Small intestine (tissue), 7 donors: Measurements from ENCODE around the gene LCE1B. TPM values are rescaled to one million over a fixed set of nuclear protein-coding genes. Genes with fewer than 3 reads are reported as not detected.

Source experiments
- DNase-seq, 2 donors: peaks; one replicate each; pipeline versions ENCODE4 v3.0.0 to v3.0.0-alpha.2; 2013
- FAIRE-seq: peaks from 2 replicates; lab custom pipeline; 2012; peaks lifted over from hg19 to GRCh38; lab: Jason Lieb, UNC
- H3K27ac ChIP-seq, 3 donors: one replicate each; pipeline ENCODE4 v1.5.1; 2013; ENCODE audit warnings: low read length in 2 of 3, mild to moderate bottlenecking in 2 of 3, control low read depth in 1 of 3, inconsistent platforms in 1 of 3, low read depth in 1 of 3, moderate library complexity in 1 of 3
- H3K27me3 ChIP-seq, 3 donors: one replicate each; pipeline ENCODE4 v1.6.1; 2013; ENCODE audit warnings: low read length in 3 of 3, inconsistent platforms in 1 of 3; ENCODE audit not compliant: control insufficient read depth in 3 of 3, insufficient read depth in 3 of 3
- H3K36me3 ChIP-seq, 3 donors: one replicate each; pipeline ENCODE4 v1.6.1; 2013; ENCODE audit warnings: low read length in 3 of 3, inconsistent platforms in 1 of 3, low read depth in 1 of 3, mild to moderate bottlenecking in 1 of 3, moderate library complexity in 1 of 3; ENCODE audit not compliant: control insufficient read depth in 3 of 3, insufficient read depth in 2 of 3
- H3K4me1 ChIP-seq, 3 donors: one replicate each; pipeline ENCODE4 v1.6.1; 2013; ENCODE audit warnings: low read length in 2 of 3, inconsistent platforms in 1 of 3, low read depth in 1 of 3, mild to moderate bottlenecking in 1 of 3, moderate library complexity in 1 of 3; ENCODE audit not compliant: control insufficient read depth in 3 of 3, insufficient read depth in 2 of 3
- H3K4me3 ChIP-seq, 3 donors: one replicate each; pipeline ENCODE4 v1.5.1; 2013; ENCODE audit warnings: low read length in 3 of 3, control low read depth in 1 of 3, inconsistent platforms in 1 of 3, low read depth in 1 of 3, mild to moderate bottlenecking in 1 of 3, moderate library complexity in 1 of 3
- H3K9me3 ChIP-seq, 2 donors: one replicate each; pipeline ENCODE4 v1.6.1; 2013; ENCODE audit warnings: low read depth in 1 of 2, low read length in 1 of 2; ENCODE audit not compliant: control insufficient read depth in 2 of 2, insufficient read depth in 1 of 2
- WGBS, 3 donors: extraction: QIAGEN DNeasy Blood & Tissue Kit; methylation state at CpG; one replicate each; pipeline ENCODE4 v1.1.7; 2013; 5-methylcytosine and 5-hydroxymethylcytosine counted together
- polyA plus RNA-seq, 4 donors: library from polyadenylated mRNA; stranded (reverse) in 3 of 4; unstranded in 1 of 4; fragments of 200-250 nt in 3 of 4; fragments of 120-200 nt in 1 of 4; gene quantifications; one replicate each; pipeline versions ENCODE4 v1.2.1 to v1.2.3, GENCODE V29; 2013
- donor health status: healthy with polysubstance abuse.
- donor health status: control.
- donor health status: control.
- donor health status: Bipolar disorder and iron deficiency.
- donor health status: healthy.

LCE1B gene
- polyA plus RNA-seq, 4 donors, result not detected

DNA sequence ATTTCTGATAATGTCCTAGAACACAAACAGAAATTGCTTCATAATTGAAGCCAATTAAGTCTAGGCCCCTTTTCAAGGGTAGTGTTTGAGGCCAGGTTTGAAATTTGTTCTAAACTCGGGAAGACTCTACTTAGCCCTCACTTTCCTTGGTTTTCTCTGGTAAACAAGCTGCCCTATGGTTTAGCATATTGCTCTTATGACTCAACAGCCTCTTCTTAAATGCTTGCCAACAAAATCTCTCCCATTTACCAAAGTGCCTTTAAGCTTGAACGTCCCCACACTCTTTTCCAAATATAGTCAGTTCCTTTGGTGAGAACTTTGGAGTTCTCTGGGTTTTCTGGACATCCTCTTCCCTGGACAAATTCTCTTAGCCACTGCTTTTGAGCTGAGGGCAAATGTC lies 25.1 kb downstream of the LCE1B start:
- H3K36me3 ChIP-seq, result no peaks in the 10 kb centered on the region
- H3K9me3 ChIP-seq, result no peaks in the 10 kb centered on the region
- FAIRE-seq (no peak), DNase-seq (no peak)
- H3K27me3 ChIP-seq, result no peaks in the 10 kb centered on the region
- H3K4me1 ChIP-seq, result no peaks in the 10 kb centered on the region
- 42 to 44% (median 43%) methylated on average over 2 of the region's 2 CpGs for WGBS, 3 donors
- no peak overlapping the region for H3K4me3 ChIP-seq
- H3K27ac ChIP-seq, result peak overlapping the region in 1 of 3 donors; percentile 16

DNA sequence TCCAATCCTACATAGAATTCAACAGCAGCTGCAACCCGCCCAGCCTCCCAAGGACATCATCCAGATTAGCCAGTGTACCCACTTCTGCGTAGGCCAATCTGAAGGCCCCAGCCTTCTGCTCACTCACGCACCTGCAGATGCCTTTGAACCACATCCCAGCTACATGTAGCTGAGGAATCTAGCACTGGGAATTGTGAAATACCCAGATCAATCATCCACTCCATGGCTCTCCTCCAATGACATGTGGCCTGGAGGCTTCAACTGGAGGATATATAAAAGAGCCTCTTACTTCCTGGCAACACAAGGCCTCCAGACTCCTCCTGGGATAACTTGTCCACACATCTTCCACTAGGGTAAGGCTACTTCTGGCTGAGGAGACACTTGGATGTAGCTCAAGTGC lies 30.8 kb downstream of the LCE1B start, which contains the start of gene LCE6A:
Gene LCE6A (plus strand): TSS at position 301 of the 400 bp plus-strand sequence. CDS start 665 bp downstream, outside the sequence.
- 71 to 78% (median 73%) methylated on average over 3 of the region's 3 CpGs for WGBS, 3 donors
- no peak for DNase-seq
- Histone ChIP-seq H3K4me1 (no peaks in the 10 kb centered on the region), H3K9me3 (no peaks in the 10 kb centered on the region), H3K4me3 (no peak within 1 kb of the TSS), H3K27ac (no peak within 1 kb of the TSS), H3K36me3 (no peaks in the 10 kb centered on the region), H3K27me3 (no peaks in the 10 kb centered on the region)
- no peak for FAIRE-seq

DNA sequence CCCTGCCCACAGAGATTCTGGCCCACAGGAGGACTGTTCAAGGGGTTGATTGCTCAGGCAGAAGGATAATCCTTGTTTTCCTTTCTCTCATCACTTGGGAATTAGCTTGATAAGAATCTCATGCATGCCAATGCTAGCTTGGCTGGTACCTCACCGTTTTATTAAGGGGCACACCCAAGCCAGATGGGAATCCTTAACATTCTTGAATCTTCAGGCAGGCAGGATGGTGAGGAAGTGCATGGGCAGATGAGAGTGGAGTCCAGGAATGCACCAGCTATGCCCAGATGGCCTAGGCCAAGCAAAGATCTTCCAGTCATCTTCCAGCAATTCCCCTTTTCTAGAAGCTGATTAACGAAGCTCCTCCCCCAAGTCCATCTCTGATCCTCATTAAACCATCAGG lies 43.9 kb downstream of the LCE1B start:
- 41 to 51% (median 44%) methylated on average over 2 of the region's 2 CpGs for WGBS, 3 donors
- H3K27ac ChIP-seq, result no peak overlapping the region
- FAIRE-seq, result no peak

DNA sequence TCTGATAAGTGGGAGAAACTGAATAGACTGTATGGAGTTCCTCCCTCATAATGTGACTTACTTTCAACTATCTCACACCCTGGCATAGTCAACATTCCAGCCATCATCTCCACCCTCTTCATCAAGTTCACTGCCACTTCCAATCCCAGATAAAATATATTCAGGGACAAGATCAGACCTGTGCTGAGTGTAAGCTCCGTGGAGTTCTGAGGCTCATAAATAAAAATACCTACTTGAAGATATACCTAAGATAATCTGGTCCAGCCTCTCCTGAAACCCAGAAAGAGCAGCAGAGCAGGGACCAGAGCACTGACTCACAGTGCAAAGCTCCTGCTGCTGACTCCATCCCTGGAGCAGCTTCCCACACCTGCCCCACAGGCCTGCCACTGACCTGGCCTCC lies 46.3 kb downstream of the LCE1B start:
- Histone ChIP-seq H3K36me3 (no peaks in the 10 kb centered on the region), H3K4me1 (no peaks in the 10 kb centered on the region), H3K4me3 (no peak overlapping the region), H3K9me3 (no peaks in the 10 kb centered on the region), H3K27ac (no peak overlapping the region), H3K27me3 (no peaks in the 10 kb centered on the region)
- 60 to 92% (median 65%) methylated on average over 1 of the region's 1 CpG for WGBS, 3 donors
- FAIRE-seq, result no peak
- DNase-seq, result no peak

More for the DNA sequence above, 43.9 kb downstream of the LCE1B start:
- H3K4me1 ChIP-seq, result no peaks in the 10 kb centered on the region
- H3K4me3 ChIP-seq, result no peak overlapping the region
- no peaks in the 10 kb centered on the region for H3K9me3 ChIP-seq
- no peaks in the 10 kb centered on the region for H3K27me3 ChIP-seq
- no peaks in the 10 kb centered on the region for H3K36me3 ChIP-seq
- DNase-seq, result no peak

DNA sequence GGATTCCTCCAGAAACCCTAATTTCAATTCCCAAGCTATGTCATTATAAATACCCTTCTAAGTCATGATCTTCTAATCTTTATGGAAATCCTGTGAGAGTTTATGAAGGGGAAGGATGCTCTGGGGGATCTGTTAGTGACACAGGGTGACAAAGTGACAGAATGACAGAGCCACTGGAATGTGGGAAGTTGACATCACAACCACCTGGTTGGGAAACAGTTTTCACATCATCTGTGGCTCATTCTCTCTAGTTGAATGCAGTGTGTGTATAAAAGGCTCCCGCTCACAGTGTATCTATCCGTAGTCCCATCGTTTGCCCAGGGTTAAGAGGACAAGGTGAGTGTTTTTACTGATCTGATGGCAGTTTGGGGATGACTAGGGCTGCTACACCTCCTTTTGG lies 47.9 kb downstream of the LCE1B start, which contains the start of gene LCE7A:
Gene LCE7A (plus strand): TSS at position 301 of the 400 bp plus-strand sequence. CDS start 702 bp downstream, outside the sequence.
- FAIRE-seq (no peak), DNase-seq (no peak)
- H3K27ac ChIP-seq, result no peak within 1 kb of the TSS
- no peaks in the 10 kb centered on the region for H3K9me3 ChIP-seq
- H3K4me1 ChIP-seq, result no peaks in the 10 kb centered on the region
- H3K27me3 ChIP-seq, result no peaks in the 10 kb centered on the region
- H3K4me3 ChIP-seq, result no peak within 1 kb of the TSS
- 79 to 90% (median 89%) methylated on average over 3 of the region's 3 CpGs for WGBS, 3 donors
- H3K36me3 ChIP-seq, result no peaks in the 10 kb centered on the region

DNA sequence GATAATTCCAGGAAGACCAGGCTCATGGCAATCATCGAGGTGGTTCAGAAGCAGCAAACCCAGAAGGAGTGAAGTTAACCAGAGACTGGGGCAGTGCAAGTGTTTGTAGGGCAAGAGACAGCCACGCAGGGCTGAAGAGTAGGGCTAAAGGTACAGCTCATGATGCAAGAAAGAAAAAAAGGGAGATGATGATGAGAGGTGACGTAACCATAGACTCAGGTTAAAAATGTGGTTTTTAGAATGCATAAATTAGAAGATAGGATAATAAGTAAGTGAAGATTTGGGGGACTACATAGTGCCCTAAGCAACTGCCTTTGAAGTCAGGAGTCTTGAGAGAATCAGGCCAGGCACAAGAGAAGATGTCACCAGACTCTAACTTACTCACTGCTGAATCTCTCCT lies 48.4 kb downstream of the LCE1B start:
- WGBS, 3 donors, result 61 to 73% (median 65%) methylated on average over 3 of the region's 3 CpGs
- FAIRE-seq (no peak), DNase-seq (no peak)
- Histone ChIP-seq H3K9me3 (no peaks in the 10 kb centered on the region), H3K36me3 (no peaks in the 10 kb centered on the region), H3K27me3 (no peaks in the 10 kb centered on the region), H3K4me3 (no peak overlapping the region), H3K4me1 (no peaks in the 10 kb centered on the region), H3K27ac (no peak overlapping the region)

DNA sequence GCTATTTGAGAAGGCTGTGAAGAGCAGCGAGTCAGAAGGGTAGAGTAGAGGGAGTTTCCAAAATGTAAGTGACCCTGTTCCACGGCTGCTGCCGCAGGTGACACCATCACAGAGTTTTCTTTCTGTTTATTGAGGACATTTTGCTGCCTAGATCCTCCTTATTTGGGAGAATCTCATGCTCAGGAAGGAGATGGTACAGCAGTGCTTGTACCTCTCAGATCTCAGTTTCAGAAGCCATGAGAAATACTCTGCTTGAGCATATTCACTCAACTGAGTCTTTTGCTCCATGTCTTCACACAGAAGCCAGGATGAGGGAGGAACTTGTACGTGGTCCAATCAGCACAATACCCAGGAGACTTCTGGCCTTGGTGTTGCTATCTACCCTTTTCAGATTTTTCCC lies 49.6 kb downstream of the LCE1B start:
- 71 to 81% (median 77%) methylated on average over 4 of the region's 4 CpGs for WGBS, 3 donors
- Histone ChIP-seq H3K36me3 (no peaks in the 10 kb centered on the region), H3K4me3 (no peak overlapping the region), H3K27me3 (no peaks in the 10 kb centered on the region), H3K4me1 (no peaks in the 10 kb centered on the region), H3K27ac (no peak overlapping the region), H3K9me3 (no peaks in the 10 kb centered on the region)
- no peak for DNase-seq
- FAIRE-seq, result no peak
